T-helper 17 cell (primary cell): ENCODE results near the gene USH2A. TPM values are rescaled to one million over a fixed set of nuclear protein-coding genes. Genes with fewer than 3 reads are reported as not detected.

Experiments
- ATAC-seq: fragments of 150-1000 bp; cut with Tn5 transposase; 2 replicates; pipeline ENCODE4 v1.10.0; 2021; ENCODE audit warnings: mild to moderate bottlenecking, moderate library complexity
- DNase-seq, 3 donors: peaks; one replicate each; pipeline versions ENCODE4 v3.0.0 to v3.0.0-alpha.2; 2020 to 2021
- H3K9me3 ChIP-seq: one replicate; pipeline ENCODE4 v1.7.0; 2013; ENCODE audit warnings: low read length, mild to moderate bottlenecking; ENCODE audit not compliant: control insufficient read depth, poor library complexity, severe bottlenecking
- H3K27ac Mint-ChIP-seq: one replicate; pipeline ENCODE4 v1.8.0; 2022; ENCODE audit warnings: mild to moderate bottlenecking, moderate library complexity, mixed read lengths
- H3K27me3 Mint-ChIP-seq: one replicate; pipeline ENCODE4 v1.8.0; 2022; ENCODE audit warnings: mixed read lengths
- H3K36me3 Mint-ChIP-seq: one replicate; pipeline ENCODE4 v1.8.0; 2022; ENCODE audit warnings: low read depth, mixed read lengths
- H3K4me1 Mint-ChIP-seq: one replicate; pipeline ENCODE4 v1.8.0; 2022; ENCODE audit warnings: mild to moderate bottlenecking, mixed read lengths
- H3K4me3 Mint-ChIP-seq: one replicate; pipeline ENCODE4 v1.8.0; 2022; ENCODE audit warnings: mild to moderate bottlenecking, moderate library complexity, mixed read lengths
- total RNA-seq, 4 donors: library from RNA in 2 of 4; stranded (reverse) in 2 of 4; gene quantifications; one replicate each; pipeline ENCODE4 v1.2.3 and lab custom pipeline; 2022 to 2026

Gene USH2A
- total RNA-seq (not detected), total RNA-seq (lab: John Stamatoyannopoulos, UW) (0 reads per million in 2 donors)

- ATAC-seq (no peak), DNase-seq (no peak)
- Mint-ChIP-seq H3K36me3 (no peaks in the 10 kb centered on the region), H3K27ac (no peak within 1 kb of the TSS), H3K4me3 (no peak within 1 kb of the TSS), H3K4me1 (no peaks in the 10 kb centered on the region), H3K27me3 (no peaks in the 10 kb centered on the region)
- no peaks in the 10 kb centered on the region for H3K9me3 ChIP-seq
Measured at GRCh38 chr1:216422821-216423520, at the start of gene USH2A. Gene USH2A (minus strand): TSS chr1:216423448. CDS start chr1:216422336, 1,112 bp downstream.

DNA sequence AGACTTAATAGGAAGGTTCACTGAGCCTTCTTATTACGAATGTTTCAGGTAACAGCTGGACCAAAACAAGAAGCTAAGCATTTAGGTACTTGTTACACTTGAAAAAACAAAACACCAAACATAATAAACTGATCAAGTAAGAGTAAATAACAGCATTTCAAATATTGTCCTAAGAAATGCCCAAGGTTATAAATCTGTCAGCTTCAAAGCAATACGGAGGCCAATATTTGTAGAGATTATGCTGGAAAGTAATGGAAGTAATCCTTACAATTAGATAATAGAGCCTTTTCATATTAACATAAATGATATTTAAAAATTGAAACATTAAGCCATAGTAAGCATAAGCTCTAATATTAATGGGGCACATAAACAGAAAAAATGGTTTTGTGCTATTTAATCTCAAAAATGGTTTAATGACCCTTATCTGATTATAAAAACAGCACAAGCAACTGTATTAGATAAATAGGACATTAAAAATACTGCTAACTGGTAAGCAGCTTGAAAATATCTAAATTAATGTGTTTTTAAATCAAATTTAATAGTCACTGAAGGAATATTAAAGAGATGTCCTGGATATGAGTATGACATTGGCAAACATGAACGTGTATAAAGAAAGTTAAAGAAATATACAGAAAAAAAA lies 43.0 kb upstream of the USH2A start:
- no peak overlapping the region for H3K27ac Mint-ChIP-seq
- no peaks in the 10 kb centered on the region for H3K4me1 Mint-ChIP-seq
- DNase-seq: no peak
- no peak for ATAC-seq
- no peak overlapping the region for H3K4me3 Mint-ChIP-seq
- no peaks in the 10 kb centered on the region for H3K9me3 ChIP-seq
- H3K27me3 Mint-ChIP-seq: no peaks in the 10 kb centered on the region
- no peaks in the 10 kb centered on the region for H3K36me3 Mint-ChIP-seq

DNA sequence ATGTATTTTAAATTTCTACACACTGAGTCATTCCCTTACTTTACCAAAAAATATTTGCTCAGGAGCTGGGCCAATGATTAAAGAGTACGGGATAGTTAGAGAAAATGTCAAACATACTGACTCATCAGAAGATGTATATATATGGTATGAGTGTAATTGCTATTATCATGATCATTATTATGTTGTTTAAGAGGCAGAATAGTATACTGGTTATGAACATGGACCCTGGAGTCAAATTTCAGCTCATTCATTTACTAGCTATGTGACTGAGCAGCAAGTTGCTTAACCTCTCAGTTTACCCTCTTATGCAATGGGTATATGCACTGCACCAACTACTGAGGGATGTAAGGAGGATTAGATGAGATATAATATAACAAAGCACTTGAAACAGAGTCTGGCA lies 41.2 kb upstream of the USH2A start:
- Mint-ChIP-seq H3K27ac (no peak overlapping the region), H3K36me3 (no peaks in the 10 kb centered on the region), H3K27me3 (no peaks in the 10 kb centered on the region), H3K4me1 (no peaks in the 10 kb centered on the region), H3K4me3 (no peak overlapping the region)
- DNase-seq: no peak
- no peak for ATAC-seq
- no peaks in the 10 kb centered on the region for H3K9me3 ChIP-seq

- DNase-seq: no peak
- Mint-ChIP-seq H3K4me1 (no peaks in the 10 kb centered on the region), H3K4me3 (no peak overlapping the region), H3K27ac (no peak overlapping the region), H3K36me3 (no peaks in the 10 kb centered on the region), H3K27me3 (no peaks in the 10 kb centered on the region)
- ATAC-seq: no peak
- H3K9me3 ChIP-seq: no peaks in the 10 kb centered on the region
Measured at GRCh38 chr1:216462066-216462775, 39.0 kb upstream of the USH2A start.

GRCh38 chr1:216461466-216461865 lies 38.2 kb upstream of the USH2A start:
- ATAC-seq: no peak
- H3K27ac Mint-ChIP-seq: no peak overlapping the region
- no peaks in the 10 kb centered on the region for H3K4me1 Mint-ChIP-seq
- no peaks in the 10 kb centered on the region for H3K36me3 Mint-ChIP-seq
- DNase-seq: no peak
- no peak overlapping the region for H3K4me3 Mint-ChIP-seq
- no peaks in the 10 kb centered on the region for H3K9me3 ChIP-seq
- no peaks in the 10 kb centered on the region for H3K27me3 Mint-ChIP-seq

- no peak for ATAC-seq
- Mint-ChIP-seq H3K4me1 (no peaks in the 10 kb centered on the region), H3K36me3 (no peaks in the 10 kb centered on the region), H3K27me3 (no peaks in the 10 kb centered on the region), H3K4me3 (no peak overlapping the region), H3K27ac (no peak overlapping the region)
- H3K9me3 ChIP-seq: no peaks in the 10 kb centered on the region
- no peak for DNase-seq
Measured at GRCh38 chr1:216459651-216460207, 36.5 kb upstream of the USH2A start.

DNA sequence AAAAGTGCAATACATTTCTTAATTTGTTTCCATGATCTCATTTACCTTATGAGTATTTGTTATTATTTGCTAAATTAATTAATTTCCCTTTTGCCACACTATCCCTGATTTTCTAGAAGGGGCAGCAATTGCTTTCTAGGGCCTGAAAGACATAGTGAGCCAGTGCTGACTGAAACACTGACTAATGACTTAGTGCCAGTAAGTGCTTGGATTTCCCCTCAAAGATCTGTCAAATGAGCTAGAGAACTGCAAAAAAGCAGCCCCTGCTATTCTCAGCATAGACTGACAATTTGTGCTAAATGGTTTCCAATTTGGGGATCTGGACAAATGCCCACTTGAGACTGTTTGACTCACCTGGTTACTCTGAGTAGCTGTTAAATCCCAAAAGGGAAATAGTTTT lies 35.6 kb upstream of the USH2A start:
- H3K9me3 ChIP-seq: peaks cover 3% of the 10 kb centered on the region
- H3K27ac Mint-ChIP-seq: no peak overlapping the region
- no peak overlapping the region for H3K4me3 Mint-ChIP-seq
- no peaks in the 10 kb centered on the region for H3K4me1 Mint-ChIP-seq
- no peaks in the 10 kb centered on the region for H3K36me3 Mint-ChIP-seq
- ATAC-seq: no peak
- no peaks in the 10 kb centered on the region for H3K27me3 Mint-ChIP-seq
- DNase-seq: no peak

- ATAC-seq (no peak), DNase-seq (no peak)
- Mint-ChIP-seq H3K27ac (no peak overlapping the region), H3K27me3 (no peaks in the 10 kb centered on the region), H3K36me3 (no peaks in the 10 kb centered on the region), H3K4me3 (no peak overlapping the region), H3K4me1 (no peaks in the 10 kb centered on the region)
- H3K9me3 ChIP-seq: peaks cover 3% of the 10 kb centered on the region
Measured at GRCh38 chr1:216457356-216457755, 34.1 kb upstream of the USH2A start.

GRCh38 chr1:216456682-216457081 lies 33.4 kb upstream of the USH2A start:
- Mint-ChIP-seq H3K4me1 (no peaks in the 10 kb centered on the region), H3K27me3 (no peaks in the 10 kb centered on the region), H3K27ac (no peak overlapping the region), H3K4me3 (no peak overlapping the region), H3K36me3 (no peaks in the 10 kb centered on the region)
- no peak for DNase-seq
- H3K9me3 ChIP-seq: peaks cover 3% of the 10 kb centered on the region
- ATAC-seq: no peak

- ATAC-seq (no peak), DNase-seq (no peak)
- peaks cover 3% of the 10 kb centered on the region for H3K9me3 ChIP-seq
- Mint-ChIP-seq H3K4me3 (no peak overlapping the region), H3K36me3 (no peaks in the 10 kb centered on the region), H3K27ac (no peak overlapping the region), H3K27me3 (no peaks in the 10 kb centered on the region), H3K4me1 (no peaks in the 10 kb centered on the region)
Measured at GRCh38 chr1:216453777-216454176, 30.5 kb upstream of the USH2A start.

- DNase-seq: no peak
- Mint-ChIP-seq H3K27me3 (no peaks in the 10 kb centered on the region), H3K27ac (no peak overlapping the region), H3K4me1 (no peaks in the 10 kb centered on the region), H3K36me3 (no peaks in the 10 kb centered on the region), H3K4me3 (no peak overlapping the region)
- no peak for ATAC-seq
- peaks cover 3% of the 10 kb centered on the region for H3K9me3 ChIP-seq
Measured at GRCh38 chr1:216450227-216450626, 27.0 kb upstream of the USH2A start.

DNA sequence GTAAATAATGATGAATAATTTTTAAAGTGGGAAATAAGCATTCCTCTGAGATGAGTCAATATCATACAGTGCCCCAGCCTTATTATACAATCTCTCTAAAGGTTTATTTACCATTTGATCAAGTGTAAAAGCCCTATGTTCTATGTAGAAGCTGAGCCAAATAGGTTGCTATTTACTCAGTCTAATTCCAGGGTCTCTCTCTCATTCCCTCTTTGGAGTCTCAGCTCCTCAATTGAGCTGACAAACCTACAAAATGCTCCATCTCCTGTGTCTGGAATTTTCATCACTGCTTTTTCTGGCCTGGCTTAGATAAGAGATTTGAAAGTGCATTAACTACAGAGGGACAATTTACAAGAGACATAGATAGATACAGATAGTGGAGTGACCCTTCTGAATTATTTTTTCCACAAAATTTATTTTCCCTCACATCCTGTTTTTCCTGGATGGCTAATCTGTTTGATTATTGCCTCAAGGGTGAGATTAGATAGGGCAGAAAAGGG lies 24.8 kb upstream of the USH2A start:
- H3K4me1 Mint-ChIP-seq: no peaks in the 10 kb centered on the region
- H3K27me3 Mint-ChIP-seq: no peaks in the 10 kb centered on the region
- DNase-seq (no peak), ATAC-seq (no peak)
- H3K9me3 ChIP-seq: no peaks in the 10 kb centered on the region
- H3K4me3 Mint-ChIP-seq: no peak overlapping the region
- no peak overlapping the region for H3K27ac Mint-ChIP-seq
- no peaks in the 10 kb centered on the region for H3K36me3 Mint-ChIP-seq

GRCh38 chr1:216437603-216438002 lies 14.4 kb upstream of the USH2A start:
- Mint-ChIP-seq H3K27me3 (no peaks in the 10 kb centered on the region), H3K36me3 (no peaks in the 10 kb centered on the region), H3K4me3 (no peak overlapping the region), H3K27ac (no peak overlapping the region), H3K4me1 (no peaks in the 10 kb centered on the region)
- no peak for ATAC-seq
- H3K9me3 ChIP-seq: no peaks in the 10 kb centered on the region
- DNase-seq: no peak
